D341Med (cell line): Measurements from ENCODE around the gene VPS8.
"Not testable (repeated sequence)": the region's sequence is repeated elsewhere in the genome, so short reads cannot be mapped to it uniquely, and the experiment has no call there.

Experiments used
- DNase-seq: peaks from one replicate; pipeline ENCODE4 v3.0.0; 2012; ENCODE audit warnings: low spot score

Gene VPS8

DNA sequence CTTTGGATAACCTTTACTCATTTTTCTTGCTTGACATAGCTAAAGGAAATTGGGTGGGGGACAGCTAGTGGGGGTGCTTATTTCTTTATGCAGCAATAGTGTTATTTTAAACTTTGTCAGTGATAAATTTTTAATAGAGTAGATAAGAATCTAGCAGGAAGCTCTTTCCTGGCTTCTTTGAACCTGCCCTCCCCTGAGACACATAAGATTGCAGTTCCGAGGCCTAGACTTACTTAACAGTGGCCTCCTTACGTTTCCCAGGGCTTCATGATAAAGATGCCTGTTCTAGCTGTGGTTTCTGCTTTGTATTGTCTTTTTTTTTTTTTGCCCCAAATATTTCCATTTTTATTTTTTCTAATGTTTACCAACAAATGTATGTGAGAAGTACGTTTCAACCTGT lies 170.1 kb downstream of the VPS8 start:
- no peak for DNase-seq

DNA sequence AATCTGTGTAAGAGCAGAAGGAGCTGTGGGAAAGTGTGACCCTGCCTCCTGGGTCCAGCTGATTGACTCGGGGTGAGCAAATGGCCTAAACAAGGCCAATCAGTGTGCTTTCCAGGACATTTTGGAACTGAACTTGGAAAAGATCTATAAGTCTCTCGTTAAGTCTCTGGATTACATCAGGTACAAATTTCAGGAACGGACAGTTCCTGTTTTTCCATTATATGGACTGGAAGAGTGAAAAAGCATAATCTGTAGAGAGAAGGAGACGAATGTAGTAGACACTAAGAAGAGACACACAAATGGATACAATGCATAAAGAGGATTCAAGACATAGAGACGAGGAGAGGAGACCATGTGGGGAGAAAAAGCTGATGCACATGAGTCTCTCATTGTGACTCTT lies 173.6 kb downstream of the VPS8 start:
- no peak for DNase-seq

DNA sequence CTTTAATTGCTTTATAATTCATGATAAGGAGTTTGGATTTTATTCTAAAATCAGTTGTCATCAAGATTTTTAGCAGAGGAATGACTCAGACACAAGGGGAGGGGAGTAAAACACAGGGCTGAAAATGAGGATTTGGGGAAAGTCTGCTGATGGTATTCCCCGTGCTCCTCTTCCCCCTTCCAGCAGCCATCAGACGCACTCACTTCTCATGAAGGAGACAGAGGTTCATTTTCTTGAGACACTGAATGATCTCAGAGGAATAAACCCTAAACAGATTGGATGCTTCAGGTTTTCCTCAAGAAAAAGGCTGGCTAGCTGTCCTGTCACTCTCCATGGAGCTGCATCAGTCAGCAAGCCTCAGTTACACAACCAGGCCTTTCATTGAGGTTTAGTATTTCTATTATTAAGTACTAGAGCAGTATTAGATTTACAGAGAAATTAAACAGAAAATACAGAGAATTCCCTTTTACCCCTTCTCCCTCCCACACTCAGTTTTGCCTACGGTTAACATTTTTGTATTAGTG lies 174.5 kb downstream of the VPS8 start:
- no peak for DNase-seq

DNA sequence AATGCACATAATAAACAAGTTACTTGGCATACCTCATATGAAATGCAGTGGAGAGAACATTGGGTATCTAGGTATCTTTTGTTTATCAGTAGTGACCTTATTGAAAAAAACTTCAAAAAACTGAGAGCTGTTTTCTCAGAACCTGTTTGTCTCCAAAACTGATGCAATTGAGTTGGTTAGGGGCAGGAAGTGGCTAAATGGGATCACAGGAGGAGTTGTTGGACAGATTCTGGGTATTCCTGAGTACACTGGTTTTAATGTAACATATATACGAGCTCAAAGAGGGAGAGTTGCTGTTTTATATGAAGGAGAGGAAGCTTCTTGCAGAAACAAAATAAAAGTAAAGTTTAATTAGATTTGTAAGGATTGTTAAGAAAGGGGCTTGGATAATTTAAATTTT lies 181.4 kb downstream of the VPS8 start:
- no peak for DNase-seq

DNA sequence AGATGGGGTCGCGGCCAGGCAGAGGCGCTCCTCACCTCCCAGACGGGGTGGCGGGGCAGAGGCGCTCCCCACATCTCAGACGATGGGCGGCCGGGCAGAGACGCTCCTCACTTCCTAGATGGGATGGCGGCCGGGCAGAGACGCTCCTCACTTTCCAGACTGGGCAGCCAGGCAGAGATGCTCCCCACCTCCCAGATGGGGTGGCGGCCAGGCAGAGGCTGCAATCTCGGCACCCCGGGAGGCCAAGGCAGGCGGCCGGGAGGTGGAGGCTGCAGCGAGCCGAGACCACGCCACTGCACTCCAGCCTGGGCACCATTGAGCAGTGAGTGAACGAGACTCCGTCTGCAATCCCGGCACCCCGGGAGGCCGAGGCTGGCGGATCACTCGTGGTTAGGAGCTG lies 191.9 kb downstream of the VPS8 start:
- not testable (repeated sequence) for DNase-seq

DNA sequence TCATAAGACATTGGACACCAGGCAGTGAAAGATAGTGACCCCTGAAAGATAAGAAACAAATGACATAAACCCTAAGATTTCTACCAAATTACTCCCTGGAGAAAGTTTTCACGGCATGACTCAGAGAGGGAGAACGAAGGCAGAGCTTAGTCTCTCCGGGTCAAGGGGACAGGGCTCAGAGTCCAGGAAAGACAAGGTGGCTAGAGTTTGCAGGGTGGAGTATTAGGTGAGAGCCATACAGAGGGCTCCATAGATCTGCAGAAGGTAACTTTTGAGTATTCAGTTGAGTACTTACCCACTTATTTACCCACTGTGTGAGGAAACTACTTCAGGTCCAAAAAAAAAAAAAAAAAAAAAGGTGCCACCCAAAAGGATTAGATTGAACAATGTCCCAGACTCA lies 197.7 kb downstream of the VPS8 start:
- DNase-seq: no peak

DNA sequence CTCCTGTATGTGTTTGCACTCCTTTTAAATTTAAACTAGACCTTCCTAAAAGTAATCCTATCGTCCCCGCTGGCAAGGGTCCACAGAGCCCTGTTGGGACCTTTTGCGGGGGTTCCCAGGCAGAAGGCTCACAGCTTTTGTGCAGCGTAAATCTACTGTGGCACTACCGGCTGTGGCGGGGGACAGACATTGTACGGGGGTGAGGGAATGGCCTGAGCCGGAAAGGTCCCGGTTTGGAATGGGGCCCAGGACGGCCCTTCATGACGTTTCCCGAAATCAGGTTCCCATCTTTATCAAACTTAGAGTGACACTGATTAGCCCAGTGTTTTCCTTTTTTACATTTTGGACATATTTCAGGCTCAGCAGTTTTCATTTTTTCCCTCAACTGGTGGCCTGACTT lies 205.6 kb downstream of the VPS8 start:
- not testable (repeated sequence) for DNase-seq

DNA sequence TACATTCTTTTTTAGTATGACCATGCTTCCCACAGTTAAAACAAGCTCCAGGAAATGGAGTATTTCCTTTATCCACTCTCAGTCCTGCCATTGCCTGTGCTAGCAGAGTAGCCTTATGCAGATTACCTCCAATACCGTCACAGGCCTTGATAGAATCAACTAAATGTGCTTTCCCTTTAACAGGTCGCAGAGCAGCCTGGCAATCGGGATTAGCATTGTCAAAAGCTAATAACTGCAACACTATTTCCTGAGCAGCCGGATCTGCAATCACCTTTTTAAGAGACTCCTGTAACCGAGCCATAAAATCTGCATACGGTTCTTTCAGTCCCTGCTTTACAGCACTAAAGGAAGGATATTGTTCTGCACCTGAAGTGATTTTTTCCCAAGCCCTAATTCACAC lies 206.0 kb downstream of the VPS8 start:
- DNase-seq: not testable (repeated sequence)

DNA sequence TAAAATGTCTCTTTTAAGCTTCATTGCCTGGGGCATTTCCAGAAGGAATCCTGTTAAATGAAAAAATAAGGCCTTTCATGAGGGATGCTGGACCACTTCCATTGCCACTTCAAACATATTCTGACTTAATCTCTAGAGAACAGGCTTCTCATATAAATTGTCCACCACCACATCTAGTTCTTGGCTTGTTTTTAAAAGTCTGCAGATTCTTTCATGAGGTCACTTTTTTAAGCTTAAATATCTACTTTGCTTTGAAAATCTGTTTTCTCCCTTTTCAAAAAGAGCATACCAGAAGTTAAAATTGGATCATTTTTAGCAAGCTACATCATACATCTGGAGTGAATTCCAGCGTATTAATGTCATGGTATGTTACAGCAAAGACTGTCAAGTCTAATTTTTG lies 209.3 kb downstream of the VPS8 start:
- no peak for DNase-seq

DNA sequence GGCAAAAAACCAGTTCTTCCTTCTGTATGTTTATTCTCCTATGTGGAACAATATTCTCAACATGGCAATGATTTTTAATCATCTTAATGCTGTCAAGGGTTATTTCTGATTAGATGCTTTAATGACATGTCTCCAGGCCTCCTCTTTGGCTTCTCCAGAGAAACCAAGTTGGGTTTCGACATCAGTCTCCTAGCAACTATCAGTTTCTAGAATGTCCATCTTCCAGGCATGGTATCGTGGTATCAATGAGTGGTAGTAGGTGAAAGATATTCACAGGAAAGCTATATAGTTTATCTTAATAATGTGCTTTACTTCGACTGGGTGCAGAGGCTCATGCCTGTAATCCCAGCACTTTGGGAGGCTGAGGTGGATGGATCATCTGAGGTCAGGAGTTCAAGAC lies 212.4 kb downstream of the VPS8 start:
- no peak for DNase-seq

DNA sequence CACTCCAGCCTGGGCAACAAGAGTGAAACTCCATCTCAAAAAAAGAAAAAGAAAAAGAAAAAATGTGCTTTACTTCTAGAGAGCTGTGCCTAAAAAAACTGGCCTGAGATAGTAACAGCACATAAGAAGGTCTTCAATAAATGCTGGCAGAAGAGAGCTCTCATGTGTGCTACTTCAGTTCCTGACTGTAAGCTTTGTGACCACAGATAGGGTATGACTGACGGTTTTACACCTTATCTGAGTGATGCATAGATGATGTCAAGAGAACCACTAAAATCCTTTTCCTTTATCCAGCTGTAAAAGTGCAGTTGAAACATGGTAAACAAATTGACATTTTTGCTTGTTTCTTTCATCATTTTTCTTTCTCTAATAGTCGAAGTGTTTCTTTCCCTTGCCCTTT lies 213.0 kb downstream of the VPS8 start:
- no peak for DNase-seq

DNA sequence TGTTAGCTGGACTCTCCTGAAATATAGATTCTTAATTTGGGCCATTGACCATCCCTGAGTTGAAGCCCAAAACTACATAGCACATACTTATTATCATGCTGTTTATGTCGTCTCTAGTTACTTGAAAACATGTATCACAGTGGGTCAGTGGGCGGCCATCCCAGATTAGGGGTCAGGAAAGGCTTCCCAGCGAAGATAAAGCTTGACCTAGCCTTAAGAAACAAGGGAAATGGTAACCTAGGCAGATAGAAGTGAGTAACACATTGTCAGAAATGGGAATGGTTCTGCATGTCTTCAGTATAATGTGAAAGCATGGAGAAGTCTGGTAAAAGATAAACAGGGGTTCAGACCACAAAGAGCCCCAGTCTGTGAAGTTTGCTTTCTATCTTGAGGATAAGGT lies 216.2 kb downstream of the VPS8 start:
- DNase-seq: no peak

DNA sequence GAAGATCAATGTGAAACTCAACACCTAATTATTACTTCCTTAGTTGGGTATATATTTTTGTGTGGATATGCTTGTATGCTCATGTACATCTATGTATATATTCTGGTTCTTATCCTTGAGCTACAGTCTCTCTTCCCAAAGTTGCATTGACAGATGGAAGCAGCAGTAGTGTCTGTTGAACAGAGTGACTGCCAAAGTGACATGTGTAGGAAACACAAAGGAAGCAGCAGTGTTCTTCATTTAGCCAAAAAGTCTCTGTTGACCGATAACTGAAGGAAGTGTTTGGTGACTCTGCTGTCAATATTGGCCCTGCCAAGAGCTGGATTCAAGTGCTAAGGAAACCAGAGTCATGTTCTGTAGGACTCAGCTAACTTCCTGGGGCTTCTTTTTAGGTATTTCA lies 217.1 kb downstream of the VPS8 start:
- DNase-seq: no peak

DNA sequence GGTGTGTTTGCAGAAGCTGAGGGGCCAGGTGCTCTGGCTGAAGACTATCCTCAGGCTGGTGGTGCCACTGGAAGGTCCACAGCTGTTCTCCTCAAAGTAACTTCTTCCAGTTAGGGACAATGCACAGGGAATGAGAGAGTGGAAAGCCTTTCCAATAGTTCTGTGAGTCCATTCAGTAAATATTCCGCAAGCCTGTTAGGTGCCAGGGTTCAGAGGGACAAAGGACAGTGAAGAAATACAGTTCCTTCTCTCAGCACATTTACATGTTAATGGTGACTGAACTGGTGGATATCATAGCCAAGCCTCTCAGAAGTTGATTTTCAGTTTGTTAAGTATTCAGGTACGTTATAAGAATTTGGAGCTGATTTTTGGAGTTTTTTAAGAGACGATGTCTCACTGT lies 218.4 kb downstream of the VPS8 start:
- DNase-seq: no peak

DNA sequence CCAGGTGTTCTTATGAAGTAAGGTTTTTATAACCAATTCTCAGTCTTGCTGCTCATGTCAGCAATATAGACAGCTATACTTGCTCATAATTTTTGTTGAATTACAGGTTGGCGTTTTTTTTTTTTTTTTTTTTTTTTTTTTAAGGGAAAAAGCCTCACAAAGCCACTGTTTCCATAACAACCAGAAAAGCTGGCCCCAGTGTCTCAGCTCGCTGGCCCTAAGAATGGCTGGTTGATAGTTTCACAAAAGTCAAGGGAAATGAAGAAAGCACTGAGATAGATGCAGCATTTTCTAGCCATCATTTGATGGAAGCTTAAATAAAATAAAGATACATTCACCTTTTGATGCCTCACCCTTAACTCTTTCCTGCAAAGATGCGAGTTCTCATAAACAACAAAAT lies 219.0 kb downstream of the VPS8 start:
- DNase-seq: no peak

DNA sequence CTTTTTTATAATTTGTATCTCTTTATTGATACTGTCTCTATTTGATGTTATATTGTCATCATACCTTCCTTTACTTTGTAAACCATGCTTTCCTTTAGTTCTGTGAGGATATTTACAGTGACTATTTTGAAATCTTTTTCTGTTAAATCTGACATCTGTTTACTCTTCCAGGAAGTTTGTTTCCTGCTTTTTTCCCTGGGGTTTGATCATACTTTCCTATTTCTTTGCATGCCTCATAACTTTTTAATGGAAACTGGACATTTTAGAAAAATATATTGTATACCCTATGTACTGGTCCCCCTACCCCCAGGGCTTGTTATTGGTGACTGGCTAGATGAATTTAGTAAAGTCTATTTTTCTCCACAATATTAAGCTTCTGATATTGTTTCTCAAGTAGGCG lies 225.8 kb downstream of the VPS8 start:
- no peak for DNase-seq

DNA sequence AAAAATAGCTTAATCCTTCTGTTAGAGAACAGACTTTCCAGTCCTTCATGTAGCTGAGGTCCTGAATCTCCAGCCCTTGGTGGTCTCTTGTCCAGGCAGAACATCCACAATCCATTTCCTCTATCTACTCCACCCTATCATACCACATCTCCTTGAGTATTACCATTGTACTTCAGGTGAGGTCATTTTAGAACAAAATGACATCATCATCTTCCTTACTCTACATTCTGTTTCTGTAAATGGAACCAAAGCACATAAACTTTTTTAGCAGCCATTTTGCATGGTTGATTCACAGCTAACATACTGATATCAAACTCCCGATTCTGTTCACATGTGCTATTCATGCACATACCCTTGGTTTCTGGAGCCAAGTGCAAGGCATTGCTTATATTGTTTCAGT lies 228.5 kb downstream of the VPS8 start:
- no peak for DNase-seq

DNA sequence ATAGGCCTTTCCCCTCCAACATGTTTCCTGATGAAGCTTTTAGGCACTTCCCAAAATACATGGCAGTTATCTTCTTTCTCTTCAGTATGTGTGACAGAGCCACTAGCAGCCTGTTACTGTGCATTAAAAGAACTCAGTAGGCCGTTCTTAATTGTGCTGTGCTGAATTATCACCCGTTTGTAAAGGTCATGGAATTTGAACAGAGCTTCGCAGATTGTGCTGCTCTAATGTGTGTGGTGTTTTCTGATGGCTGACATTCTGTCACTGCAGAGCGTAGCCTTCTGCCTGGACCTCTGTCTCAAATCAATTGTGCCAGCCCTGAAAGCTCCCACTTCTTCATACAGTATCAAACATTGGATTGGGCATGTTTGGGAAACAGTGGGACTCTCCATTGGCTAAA lies 229.6 kb downstream of the VPS8 start:
- no peak for DNase-seq

DNA sequence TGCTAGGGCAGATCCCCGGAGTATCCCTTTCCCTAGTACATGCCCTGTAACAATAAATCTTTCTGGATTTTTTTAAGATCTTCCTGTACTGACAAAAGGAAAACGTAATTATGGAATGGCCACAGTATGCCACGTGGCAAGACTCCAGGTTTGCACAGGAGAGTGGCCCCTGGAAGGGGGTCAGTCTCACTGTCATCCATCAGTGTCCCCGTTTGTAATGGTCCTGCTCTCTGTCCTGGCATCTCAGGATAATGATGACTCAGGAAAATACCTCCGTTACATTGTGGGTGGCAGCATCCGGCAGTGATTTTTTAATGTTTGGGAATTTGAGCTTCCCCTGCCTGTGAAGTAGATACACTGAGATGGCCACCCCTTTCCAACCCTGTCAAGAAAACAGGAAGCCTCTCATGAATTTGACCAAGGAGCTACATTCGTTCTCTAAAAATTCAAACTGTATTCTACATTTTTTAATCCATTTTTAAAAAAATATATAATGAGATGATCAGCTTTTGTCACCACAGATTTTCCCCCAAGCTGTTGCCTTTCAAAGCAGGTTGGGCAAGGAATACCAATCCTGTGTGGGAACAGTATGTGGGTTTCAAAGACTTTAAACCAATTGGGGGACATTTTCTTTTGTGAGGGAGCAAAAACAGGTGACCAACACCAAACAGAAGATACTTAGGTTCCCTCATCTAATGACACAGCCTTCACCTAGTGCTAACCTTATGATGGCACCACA lies 230.5 kb downstream of the VPS8 start:
- DNase-seq: no peak

DNA sequence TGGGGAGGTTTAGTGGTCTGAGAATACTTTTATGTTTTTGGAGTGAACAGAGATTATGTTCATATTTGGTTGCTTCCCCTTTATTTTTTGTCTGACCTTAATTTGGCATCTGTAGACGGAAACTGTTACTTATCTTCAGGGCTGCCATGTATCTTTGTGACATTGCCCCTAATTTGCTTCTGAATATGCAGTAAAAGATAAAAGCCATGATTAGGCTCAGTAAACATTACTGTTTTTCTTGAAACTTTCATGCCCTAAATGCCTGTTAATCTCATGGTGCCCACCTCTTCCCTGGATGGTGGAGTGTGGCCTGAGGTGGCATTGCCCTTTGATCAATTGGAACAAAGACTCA lies 234.2 kb downstream of the VPS8 start:
- DNase-seq: no peak

DNA sequence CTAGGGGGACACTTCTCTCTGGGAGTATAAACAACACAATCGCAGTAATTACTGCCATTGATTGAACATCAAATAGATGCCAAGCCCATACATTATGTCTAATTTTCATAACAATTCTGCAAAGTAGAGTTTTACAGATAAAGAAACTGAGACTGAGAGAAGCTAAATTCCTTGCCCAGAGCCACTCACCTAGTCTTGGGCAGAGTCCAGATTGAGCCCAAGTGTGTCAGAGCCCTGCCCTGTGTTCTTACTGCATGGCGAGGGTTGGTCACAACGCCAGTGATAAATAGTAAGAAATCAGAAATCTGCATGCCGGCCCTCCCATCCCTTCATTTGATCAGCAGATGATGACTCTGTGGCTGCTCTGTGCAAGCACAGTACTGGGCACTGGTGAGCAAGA lies 234.6 kb downstream of the VPS8 start:
- no peak for DNase-seq

DNA sequence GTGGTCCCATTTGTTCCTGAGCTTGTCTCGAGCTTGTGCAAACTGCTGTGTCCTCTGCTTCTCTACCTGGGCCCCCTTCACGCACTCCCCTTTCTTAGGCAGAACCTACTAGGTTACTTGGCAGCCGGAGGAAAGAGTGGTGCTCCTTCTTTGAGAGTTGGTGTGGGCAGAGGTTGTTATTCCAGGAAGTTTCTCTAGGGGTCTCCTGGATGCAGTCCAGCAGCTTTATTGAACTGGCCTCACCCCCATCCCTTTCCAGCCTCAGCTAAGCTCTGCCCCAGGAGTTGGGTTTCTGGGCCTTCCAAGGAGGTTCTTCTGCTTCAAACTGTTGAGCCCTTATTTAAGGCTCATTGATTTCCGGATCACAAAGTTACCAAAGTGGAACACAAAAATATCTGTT lies 237.7 kb downstream of the VPS8 start:
- DNase-seq: no peak

DNA sequence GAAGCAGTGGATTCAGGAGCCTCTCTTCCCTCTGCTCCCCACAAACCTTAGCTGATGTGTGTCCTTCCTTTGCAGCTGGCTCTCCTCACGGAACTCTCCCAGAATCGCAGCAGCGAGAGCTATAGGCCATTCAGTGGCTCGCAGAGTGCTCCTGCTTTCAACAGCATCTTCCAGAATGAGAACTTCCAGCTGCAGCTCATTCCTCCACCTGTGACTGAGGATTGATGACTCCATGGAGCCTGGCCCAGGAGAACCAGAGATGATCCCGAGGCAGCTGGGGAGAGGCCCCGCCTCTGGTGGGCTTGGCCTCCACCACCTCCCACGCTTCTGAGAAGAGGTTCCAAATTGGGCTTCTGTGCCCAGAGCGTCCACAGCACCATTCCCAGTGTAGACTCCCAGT lies 239.8 kb downstream of the VPS8 start:
- DNase-seq: no peak

DNA sequence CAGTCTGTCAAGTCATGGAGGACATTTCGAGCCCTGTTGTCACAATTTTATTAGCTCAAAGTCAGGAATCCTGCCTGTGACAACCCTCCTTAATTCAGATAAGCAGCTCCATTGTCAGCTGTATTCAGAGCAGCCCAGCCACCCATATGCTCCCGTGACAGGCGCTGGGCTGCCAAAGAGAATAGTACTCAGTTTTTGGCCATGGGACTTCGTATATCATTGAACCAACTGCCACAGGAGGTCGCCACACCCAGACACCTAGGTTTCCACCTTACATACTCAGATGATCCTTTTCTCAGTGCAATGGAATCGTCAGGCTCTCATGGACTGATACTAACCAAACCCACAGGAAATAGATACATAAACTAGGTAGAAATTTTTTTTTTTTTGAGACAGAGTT lies 240.7 kb downstream of the VPS8 start:
- no peak for DNase-seq

DNA sequence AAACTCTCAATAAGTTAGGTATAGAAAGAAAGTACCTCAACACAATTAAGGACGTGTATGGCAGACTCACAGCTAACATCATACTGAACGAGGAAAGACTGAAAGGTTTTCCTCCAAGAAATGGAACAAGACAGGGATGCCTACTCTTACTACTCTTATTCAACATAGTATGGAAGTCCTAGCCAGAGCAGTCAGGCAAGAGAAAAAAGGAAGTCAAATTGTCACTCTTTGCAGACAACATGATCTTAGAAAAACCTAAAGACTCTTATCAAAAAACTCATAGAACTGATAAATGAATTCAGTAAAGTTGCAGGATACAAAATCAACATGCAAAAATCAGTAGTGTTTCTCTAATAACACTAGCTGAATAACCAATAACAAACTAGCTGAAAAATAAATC lies 244.9 kb downstream of the VPS8 start:
- no peak for DNase-seq
